Measurements from ENCODE around the gene SLC29A1. TPM values are rescaled to one million over a fixed set of nuclear protein-coding genes. Genes with fewer than 3 reads are reported as not detected.

Gene SLC29A1
- total RNA-seq, 1 experiment from 2014 or later = 92.8 TPM

DNA sequence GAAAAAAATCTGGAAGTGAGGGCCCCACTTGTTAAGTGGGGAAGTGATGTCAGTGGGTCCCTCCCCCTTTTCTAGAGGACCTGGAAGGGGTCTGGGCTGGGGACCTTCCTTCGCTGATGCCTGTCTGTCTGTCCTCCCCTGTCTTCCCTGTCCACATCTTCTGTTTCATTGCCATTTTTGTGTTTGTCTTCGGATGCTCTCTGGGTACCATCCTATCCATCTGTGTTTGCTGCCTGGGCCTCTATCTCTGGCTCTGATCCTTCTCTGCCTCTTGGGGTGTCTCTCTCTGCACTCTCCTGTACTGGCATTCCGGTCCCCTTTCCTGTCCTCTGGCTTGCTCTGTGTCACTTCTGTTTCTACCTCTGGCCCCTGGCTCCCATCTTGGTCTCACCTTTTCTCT, 49.1 kb downstream of the SLC29A1 start:
- Mint-ChIP-seq H3K4me3 (ENCODE audit: low read depth, unreplicated experiment) (no peak overlapping the region), H3K27ac (ENCODE audit: unreplicated experiment) (no peak overlapping the region), H3K4me1 (ENCODE audit: low read depth, unreplicated experiment) (peaks cover 9% of the 10 kb centered on the region), H3K36me3 (ENCODE audit: insufficient read depth, unreplicated experiment) (no peaks in the 10 kb centered on the region), H3K27me3 (ENCODE audit: unreplicated experiment) (peaks cover 88% of the 10 kb centered on the region), H3K9me3 (ENCODE audit: low read depth, unreplicated experiment) (no peaks in the 10 kb centered on the region)
- no peak for DNase-seq
- intact Hi-C loops (cut with micrococcal nuclease; ENCODE audit: unreplicated experiment) = no loop called here
- BruUV-seq (replicated peaks) = no TSS peak
- CTCF ChIA-PET = no interaction called here
- TF ChIP-seq, protein P1, sequence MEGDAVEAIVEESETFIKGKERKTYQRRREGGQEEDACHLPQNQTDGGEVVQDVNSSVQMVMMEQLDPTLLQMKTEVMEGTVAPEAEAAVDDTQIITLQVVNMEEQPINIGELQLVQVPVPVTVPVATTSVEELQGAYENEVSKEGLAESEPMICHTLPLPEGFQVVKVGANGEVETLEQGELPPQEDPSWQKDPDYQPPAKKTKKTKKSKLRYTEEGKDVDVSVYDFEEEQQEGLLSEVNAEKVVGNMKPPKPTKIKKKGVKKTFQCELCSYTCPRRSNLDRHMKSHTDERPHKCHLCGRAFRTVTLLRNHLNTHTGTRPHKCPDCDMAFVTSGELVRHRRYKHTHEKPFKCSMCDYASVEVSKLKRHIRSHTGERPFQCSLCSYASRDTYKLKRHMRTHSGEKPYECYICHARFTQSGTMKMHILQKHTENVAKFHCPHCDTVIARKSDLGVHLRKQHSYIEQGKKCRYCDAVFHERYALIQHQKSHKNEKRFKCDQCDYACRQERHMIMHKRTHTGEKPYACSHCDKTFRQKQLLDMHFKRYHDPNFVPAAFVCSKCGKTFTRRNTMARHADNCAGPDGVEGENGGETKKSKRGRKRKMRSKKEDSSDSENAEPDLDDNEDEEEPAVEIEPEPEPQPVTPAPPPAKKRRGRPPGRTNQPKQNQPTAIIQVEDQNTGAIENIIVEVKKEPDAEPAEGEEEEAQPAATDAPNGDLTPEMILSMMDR (IDR thresholded peaks at IDR 0.05; ENCODE audit: unreplicated experiment) = no peak

DNA sequence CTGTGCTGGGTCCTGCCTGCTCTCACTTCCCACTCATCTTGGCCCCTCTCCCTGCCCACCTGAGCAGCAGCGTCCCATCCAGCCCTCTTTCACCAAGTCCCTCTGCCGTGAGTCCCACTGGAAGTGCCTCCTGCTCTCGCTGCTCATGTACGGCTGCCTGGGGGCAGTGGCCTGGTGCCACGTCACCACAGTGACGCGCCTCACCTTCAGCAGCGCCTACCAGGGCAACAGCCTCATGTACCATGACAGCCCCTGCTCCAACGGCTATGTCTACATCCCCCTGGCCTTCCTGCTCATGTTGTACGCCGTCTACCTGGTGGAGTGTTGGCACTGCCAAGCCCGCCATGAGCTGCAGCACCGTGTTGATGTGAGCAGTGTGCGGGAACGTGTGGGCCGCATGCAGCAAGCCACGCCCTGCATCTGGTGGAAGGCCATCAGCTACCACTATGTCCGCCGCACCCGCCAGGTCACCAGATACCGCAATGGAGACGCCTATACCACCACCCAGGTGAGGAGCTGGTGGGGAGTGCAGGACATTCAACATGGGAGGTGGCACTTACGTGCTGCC, 49.7 kb downstream of the SLC29A1 start:
- no TSS peak for BruUV-seq (replicated peaks)
- no peaks in the 10 kb centered on the region for H3K36me3 Mint-ChIP-seq (ENCODE audit: insufficient read depth, unreplicated experiment)
- intact Hi-C loops (cut with micrococcal nuclease; ENCODE audit: unreplicated experiment) = no loop called here
- peaks cover 9% of the 10 kb centered on the region for H3K4me1 Mint-ChIP-seq (ENCODE audit: low read depth, unreplicated experiment)
- H3K27ac Mint-ChIP-seq (ENCODE audit: unreplicated experiment) = no peak overlapping the region
- DNase-seq = no peak
- CTCF ChIA-PET = no interaction called here
- TF ChIP-seq, protein P1 (IDR thresholded peaks at IDR 0.05; ENCODE audit: unreplicated experiment) = no peak
- H3K27me3 Mint-ChIP-seq (ENCODE audit: unreplicated experiment) = peaks cover 88% of the 10 kb centered on the region
- no peaks in the 10 kb centered on the region for H3K9me3 Mint-ChIP-seq (ENCODE audit: low read depth, unreplicated experiment)
- no peak overlapping the region for H3K4me3 Mint-ChIP-seq (ENCODE audit: low read depth, unreplicated experiment)

DNA sequence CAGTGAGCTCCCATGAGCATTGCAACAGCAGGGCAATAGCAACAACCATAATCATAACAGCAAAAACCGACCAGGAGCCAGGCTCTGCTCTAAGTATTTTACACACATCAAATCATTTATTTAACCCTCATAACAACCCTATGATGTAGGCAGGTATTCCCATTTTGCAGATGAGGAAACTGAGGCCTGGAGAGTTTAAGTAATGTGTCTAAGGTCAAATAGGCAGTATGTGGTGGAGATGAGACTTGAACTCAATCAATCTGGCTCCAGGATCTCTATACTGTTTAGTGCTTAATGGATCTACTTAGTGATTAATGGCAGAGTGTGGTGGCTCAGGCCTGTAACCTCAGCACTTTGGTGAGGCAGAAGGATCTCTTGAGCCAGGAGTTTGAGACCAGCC, 50.2 kb downstream of the SLC29A1 start:
- CTCF ChIA-PET = no interaction called here
- TF ChIP-seq, protein P1 (IDR thresholded peaks at IDR 0.05; ENCODE audit: unreplicated experiment) = no peak
- Mint-ChIP-seq H3K4me3 (ENCODE audit: low read depth, unreplicated experiment) (no peak overlapping the region), H3K9me3 (ENCODE audit: low read depth, unreplicated experiment) (no peaks in the 10 kb centered on the region), H3K27me3 (ENCODE audit: unreplicated experiment) (peaks cover 88% of the 10 kb centered on the region), H3K4me1 (ENCODE audit: low read depth, unreplicated experiment) (peaks cover 9% of the 10 kb centered on the region), H3K27ac (ENCODE audit: unreplicated experiment) (no peak overlapping the region), H3K36me3 (ENCODE audit: insufficient read depth, unreplicated experiment) (no peaks in the 10 kb centered on the region)
- BruUV-seq (replicated peaks) = no TSS peak
- no peak for DNase-seq
- intact Hi-C loops (cut with micrococcal nuclease; ENCODE audit: unreplicated experiment) = no loop called here

DNA sequence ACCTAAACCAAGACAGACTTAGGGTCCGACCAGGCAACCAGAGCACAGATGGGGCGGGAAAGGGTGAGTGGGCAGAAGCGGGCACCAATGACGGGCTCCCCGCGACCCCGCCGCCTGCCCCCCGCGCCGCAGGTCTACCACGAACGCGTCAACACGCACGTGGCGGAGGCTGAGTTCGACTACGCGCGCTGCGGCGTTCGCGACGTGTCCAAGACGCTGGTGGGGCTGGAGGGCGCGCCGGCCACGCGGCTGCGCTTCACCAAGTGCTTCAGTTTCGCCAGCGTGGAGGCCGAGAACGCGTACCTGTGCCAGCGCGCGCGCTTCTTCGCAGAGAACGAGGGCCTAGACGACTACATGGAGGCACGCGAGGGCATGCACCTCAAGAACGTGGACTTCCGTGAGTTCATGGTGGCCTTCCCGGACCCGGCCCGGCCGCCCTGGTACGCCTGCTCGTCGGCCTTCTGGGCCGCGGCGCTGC, 51.9 kb downstream of the SLC29A1 start:
- Mint-ChIP-seq H3K9me3 (ENCODE audit: low read depth, unreplicated experiment) (no peaks in the 10 kb centered on the region), H3K27me3 (ENCODE audit: unreplicated experiment) (peaks cover 88% of the 10 kb centered on the region), H3K4me3 (ENCODE audit: low read depth, unreplicated experiment) (no peak overlapping the region), H3K4me1 (ENCODE audit: low read depth, unreplicated experiment) (peaks cover 9% of the 10 kb centered on the region), H3K27ac (ENCODE audit: unreplicated experiment) (no peak overlapping the region), H3K36me3 (ENCODE audit: insufficient read depth, unreplicated experiment) (no peaks in the 10 kb centered on the region)
- intact Hi-C loops (cut with micrococcal nuclease; ENCODE audit: unreplicated experiment) = no loop called here
- BruUV-seq (replicated peaks) = no TSS peak
- TF ChIP-seq, protein P1 (IDR thresholded peaks at IDR 0.05; ENCODE audit: unreplicated experiment) = no peak
- DNase-seq = no peak
- CTCF ChIA-PET = interaction anchor here (0.8 kb wide), 1 partner anchor 29 kb away, joined by 3 read pairs; no protein-coding TSS in a partner anchor
